ENCODE data around the gene MZB1.

The MZB1 gene, protein sequence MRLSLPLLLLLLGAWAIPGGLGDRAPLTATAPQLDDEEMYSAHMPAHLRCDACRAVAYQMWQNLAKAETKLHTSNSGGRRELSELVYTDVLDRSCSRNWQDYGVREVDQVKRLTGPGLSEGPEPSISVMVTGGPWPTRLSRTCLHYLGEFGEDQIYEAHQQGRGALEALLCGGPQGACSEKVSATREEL

DNA sequence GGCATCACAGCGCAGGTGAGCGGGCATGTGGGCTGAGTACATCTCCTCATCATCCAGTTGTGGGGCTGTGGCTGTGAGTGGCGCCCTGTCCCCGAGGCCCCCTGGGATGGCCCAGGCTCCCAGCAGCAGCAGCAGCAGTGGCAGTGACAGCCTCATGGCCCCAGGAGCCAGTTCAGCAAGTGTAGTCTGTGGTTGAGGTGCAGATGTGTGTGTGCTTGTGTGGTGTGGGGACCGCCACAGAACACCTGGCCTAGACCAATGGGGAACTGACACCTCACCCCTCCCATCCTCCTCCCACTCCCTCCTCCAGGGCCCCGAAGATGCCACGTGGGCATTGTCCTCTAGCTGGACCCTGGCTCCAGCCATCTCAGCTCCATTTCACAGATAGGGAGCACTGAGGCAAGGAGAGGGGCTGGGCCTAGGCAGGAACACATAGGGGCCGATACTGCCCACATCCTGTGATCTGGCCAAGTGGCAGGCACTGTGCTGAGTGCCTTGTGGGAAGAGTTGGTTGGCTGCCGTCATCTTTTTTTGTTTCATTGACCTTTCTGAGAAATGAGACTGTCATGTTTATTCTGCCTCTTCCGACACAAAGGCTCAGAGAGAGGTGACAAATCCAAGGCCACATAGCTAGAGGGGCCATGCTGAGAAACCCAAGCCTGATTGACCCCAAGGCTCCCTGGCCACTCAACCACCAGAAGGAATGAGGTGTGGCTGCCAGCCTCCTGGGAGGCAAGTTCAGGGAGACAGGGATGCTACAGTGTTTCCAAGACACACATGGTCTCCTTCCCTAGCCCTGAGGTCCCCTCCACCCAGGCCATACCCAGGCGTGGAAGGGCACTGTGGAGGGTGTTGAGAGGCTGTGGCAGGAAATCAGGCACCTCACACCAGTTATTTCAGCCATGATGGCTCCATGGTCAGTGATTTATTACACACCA lies at the start of gene MZB1:
Gene MZB1, minus strand, starts transcription at position 213 of the 938 bp plus-strand sequence. Its CDS starts 57 bp downstream, at position 156.
- peak; percentile 64 for DNase-seq (ENCODE audit: low read depth)

DNA sequence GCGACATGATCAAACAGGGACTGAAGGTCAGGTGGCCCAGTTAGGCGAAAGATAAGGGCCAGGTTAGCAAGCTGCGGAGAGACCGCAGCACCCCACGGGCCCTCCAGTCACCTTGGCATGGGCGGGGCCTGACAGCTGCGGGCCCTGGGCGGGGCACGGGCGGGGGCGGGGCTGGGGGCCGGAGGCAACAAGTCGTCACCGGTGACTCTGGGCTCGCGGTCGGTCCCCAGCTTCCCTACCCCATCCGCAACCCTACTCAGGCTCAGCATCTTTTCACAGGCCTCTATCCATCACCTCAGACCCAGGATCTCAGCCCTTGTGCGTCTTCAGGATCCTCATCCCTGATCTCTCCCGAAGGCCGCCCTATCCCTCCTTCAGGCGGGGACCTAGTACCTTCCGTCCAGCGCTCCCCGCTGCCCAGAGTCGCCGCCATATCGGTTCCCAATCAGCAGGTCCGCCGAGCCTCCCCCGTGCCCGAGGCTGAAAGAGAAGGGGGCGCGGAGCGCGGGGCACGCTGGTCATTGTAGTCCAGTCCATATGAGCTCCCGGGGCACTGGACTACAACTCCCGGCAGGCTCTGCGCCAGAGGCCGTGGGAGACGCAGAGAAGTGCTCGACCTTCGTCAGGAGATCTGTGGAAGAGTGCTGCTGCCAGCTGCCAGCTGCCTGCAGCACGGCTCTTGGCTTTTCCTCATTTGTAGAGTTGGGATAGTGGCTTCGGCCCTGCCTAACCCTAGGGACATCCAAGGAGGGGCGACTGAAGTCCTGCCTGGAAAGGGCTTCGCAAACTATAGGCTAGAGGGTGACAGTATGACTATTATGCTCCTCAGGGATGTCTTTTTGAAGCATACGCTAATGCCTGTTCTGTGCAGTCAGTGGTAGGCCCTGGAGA lies 49.5 kb upstream of the MZB1 start, which contains the start of gene DNAJC18:
Gene DNAJC18, minus strand, starts transcription at position 513 of the 891 bp plus-strand sequence. Its CDS starts 80 bp downstream, at position 433.
- peak; percentile 84 for DNase-seq (ENCODE audit: low read depth)

DNA sequence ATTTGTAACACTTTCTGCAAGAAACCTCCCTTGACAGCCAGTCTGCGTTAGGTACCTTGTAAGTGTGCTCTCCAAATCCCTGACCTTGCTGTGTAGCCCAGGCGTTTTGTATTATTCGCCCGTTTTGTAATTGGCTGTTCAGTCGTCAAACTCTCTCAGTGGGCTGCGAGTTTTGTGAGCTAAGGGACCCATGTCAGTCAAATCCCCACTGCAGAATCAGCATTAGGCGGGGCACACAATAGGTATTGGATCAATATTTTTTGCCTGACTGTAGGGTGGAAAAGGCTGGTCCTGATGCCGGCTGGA lies 48.9 kb upstream of the MZB1 start:
- DNase-seq (ENCODE audit: low read depth), result no peak

DNA sequence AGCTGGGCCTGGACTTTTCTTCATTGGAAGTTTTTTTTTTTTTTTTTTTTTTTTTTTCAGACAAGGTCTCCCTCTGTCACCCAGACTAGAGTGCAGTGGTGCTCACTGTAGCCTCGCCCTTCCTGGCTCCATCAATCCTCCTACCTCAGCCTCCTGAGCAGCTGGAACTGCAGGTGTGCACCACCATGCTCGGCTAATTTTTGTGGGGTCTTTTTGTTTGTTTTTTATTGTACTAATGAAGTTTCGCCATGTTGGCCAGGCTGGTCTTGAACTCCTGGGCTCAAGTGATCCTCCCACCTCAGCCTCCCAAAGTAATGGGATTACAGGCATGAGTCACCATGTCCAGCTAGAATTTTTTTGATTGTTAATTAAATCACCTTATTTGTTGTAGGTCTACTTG lies 46.0 kb upstream of the MZB1 start:
- no peak for DNase-seq (ENCODE audit: low read depth)

DNA sequence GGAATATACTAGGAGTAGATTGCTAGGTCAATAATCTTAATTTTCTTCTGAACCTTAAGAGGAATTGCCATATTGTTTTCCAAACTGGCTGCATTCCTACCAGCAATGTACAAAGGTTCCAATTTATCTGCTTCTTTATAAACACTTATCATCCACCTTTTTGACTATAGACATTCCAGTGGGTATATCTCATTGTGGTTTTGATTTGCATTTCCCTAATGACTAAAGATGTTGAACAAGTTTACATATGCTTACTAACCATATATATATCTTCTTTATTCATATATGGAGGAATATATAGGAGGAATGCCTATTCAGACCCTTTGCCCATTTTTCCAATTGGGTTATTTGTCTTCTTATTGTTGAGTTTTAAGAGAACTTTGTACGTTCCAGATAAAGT lies 42.0 kb upstream of the MZB1 start:
- no peak for DNase-seq (ENCODE audit: low read depth)

DNA sequence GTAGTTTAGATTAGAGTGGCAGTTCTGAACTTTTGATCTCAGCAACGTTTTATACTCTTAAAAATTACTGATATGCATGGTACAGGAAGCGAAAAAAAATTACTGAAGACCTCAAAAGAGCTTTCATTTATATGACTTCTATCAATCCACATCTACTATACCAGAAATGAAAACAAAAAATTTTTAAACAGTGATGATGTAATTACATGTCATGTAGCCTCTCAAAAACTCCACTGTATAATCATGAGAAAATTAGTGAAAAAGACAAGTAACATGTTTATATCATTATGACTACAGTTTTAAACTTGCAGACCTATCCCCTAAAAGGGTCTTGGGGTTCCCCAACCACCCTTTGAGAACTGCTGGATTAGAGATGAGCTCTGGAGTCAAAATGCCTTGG lies 40.3 kb upstream of the MZB1 start:
- no peak for DNase-seq (ENCODE audit: low read depth)

DNA sequence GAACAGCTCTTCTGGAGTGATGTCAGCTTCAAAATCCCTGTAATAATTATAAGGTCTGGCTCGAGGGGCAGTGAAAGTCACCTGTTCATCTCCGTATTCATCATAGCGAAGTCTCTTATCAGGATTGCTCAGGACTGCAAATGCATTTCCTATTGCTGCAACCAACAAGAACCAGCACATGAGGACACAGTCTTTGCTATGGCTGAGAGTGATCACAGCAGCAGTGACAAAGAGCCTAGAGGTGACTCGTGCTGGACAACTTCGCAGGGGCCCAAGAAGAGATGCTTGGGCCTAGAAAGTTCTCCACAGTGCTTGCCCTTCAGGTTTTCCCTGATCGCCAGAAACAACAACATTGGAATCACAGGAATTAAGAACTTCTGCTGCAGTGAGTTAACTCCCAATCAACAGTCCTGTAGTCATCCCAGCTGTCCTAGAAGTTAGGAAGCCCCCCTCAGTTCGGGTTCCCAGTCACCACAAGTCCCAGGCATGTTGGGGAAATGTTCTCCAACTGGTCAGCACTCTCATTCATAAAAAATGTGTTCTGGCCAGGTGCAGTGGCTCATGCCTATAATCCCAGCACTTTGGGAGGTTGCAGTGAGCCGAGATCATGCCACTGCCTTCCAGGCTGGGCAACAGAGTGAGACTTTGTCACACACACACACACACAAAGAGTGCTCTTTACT lies 36.6 kb upstream of the MZB1 start:
- DNase-seq (ENCODE audit: low read depth), result no peak

DNA sequence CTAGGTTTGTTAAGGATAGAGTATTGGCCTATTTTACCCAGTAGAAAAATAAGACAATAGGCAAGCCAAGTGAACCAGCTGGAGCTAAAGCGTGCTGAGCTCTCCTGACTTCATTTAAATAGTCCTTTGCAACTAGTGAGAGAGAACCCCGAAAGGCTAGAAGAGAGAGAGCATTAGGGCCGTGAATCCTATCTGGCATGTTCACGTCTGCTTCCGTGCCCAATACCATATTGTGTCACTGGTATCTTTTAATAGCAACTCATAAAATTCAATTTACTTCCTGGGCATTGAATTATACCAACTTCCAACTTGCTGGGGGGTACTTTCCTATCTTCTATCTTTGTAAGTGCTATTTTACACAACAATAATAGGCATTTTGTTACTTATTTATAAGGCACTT lies 35.8 kb upstream of the MZB1 start:
- DNase-seq (ENCODE audit: low read depth), result no peak

DNA sequence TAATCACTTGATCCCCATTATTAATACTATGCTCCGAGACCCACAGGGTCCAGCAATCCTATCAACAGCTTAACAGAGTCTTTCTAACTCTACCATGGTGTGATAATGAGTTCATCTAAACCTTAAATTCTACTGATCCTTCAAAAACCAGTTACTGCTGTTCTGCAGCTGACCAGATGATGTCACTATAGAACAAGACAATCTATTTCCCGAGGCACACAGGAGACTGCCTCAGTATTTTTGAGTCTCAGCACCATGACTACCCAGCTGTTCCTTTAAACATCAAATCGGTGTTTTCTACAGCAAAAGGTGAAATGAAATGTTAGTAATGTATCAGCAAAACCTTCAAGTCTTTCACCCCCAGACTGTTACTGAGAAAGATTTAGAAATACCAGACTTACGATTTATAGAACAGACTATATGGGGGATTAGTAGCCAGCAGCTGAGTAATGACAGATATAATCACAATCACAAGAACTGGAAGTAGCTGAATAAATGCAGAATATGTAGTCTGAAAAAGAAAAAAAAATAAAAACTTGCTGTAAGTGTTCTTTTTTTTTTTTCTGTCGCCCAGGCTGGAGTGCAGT lies 32.7 kb upstream of the MZB1 start:
- peak; percentile 24 for DNase-seq (ENCODE audit: low read depth)

DNA sequence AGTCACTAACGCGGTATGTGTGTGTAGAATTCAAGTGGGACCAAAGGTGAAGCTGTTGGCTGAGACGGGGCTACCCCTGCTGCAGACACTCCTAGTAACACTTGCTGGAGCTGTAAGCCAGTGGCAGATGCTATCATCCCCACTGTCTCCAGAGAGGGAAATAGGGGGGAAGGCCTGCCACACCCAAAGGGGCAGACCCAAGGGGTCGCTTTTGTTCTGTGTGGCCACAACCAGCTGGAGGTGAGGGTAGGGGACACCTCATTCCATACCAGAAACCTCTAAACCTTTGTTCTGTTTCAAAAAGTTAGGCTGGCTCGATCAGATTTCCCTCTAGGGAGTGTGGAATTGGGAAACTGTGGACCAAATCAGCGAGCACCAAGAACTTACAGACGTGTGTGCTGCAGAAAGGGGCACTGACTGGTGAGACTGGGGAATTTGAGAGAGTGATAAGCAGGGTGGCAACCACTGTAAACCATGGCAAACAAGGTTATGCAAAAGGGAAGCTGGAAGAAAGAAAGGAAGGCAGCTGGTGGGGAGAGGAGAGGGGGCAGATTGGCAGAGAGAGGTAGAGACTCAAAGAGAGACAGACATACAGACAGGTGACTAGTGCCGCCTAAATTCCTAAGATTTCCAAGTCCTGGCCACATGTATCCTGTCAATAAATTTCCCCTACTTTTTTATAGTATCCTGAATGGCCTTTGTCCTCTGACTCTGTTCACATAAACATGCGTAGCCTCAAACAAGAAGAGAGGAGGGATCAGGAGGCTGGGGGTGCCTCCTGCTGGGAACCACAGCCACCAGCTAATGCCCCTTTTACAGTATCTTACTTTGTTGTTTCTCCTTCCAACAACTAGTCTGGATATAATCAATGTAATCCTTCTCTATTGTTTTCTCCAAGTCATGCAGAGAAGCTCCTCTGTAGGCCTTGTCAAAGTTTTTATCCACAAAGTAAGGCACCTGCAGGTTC lies 29.8 kb upstream of the MZB1 start:
- DNase-seq (ENCODE audit: low read depth), result no peak

DNA sequence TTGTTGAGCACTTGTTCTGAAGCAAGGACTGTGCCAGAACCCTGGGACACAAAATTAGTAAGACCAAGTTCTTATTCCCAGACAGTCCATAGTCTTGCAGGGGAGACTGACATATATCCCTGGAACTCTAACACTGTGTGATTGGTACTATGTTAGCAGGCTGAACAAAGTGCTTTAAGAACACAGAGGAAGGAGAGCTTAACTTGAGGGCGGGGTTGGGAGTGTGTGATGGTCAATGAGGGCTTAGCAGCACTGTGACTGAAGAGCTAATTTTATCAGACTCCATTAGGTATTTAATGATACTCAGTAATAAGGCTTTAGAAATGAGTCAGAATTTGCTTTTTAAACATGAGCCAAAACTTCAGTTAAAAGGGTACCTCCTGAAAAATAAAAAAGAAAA lies 29.1 kb upstream of the MZB1 start:
- no peak for DNase-seq (ENCODE audit: low read depth)

DNA sequence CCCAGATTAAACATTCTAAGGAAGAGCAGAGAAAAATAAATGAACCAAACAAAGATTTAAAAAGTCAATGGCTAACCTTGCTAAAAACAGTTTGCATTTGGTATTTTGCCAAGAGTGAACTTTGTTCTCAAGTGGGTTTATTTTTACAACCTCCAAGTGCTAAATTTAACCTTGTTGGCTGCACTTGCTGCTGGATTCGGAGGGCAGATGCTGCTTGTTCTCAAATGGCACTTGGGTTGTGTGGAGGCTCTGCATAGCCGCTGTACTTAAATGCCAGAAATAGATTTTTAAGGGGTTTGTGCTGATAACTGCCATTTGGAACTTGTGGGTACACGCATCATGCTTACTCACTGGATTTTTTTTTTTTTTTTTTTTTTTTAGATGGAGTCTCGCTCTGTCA lies 27.5 kb upstream of the MZB1 start:
- DNase-seq (ENCODE audit: low read depth), result no peak

DNA sequence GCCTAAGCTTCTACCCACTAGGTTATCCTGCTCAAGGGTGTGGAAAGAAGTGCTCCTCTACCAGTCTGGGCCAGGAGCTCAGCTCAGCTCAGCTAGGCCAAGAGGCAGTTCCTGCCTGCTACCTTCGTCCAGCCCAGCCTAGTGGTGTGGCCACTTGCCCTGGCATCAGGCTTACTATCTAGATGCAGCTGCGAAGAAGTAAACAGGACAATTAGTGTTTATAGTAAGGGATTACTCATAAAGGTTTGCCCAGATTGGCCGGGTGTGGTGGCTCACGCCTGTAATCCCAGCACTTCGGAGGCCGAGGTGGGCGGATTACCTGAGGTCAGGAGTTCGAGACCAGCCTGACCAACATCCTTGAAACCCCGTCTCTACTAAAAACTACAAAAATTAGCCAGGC lies 26.9 kb upstream of the MZB1 start:
- no peak for DNase-seq (ENCODE audit: low read depth)

DNA sequence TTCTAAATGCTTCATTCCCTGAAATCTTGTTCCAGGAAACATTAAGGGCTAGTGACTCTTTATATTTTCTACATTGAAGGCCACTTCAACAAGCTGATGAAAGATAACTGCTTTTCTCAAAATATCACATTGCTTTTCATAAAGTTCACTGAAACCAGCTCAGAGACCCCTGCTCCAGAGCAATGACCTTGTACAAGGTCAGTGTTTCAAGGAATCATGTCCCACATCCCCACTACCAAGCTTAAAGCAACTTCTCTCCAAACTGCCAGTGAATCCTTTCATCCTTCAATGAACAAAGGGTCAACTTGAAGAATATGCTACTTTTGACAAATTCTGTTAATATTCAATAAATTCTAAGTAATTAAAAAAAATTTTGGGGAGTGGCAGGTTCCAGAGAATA lies 26.2 kb upstream of the MZB1 start:
- DNase-seq (ENCODE audit: low read depth), result no peak

DNA sequence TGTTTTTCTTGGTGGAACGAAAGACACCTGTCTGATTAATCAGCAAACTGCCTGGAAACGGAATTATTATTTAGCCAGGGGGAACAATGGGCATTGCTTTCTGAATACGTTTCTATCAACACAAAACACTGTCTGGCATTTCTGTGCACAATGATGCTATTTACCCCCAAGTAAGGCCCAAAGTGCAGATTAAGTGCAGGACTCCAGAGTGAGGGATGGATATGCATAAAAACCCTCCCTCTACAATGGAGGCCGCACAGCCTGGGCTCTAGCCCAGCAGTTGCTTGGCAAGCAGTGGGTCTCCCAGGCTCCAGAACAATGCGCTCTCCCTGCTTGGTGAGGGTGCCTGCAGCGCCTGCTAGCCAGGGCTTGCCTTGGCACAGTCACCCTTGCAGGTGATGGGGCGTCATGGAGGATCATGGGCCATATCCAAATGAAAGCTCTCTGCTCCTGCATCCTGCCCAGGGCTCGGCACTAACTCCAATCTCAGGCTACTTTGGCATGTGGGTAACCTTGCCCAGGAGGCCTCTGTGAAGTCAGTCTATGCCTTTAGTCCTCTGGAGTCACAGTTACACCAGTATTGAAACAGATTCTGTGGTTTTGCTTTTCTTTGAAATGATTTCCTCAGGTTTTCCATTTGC lies 25.6 kb upstream of the MZB1 start:
- DNase-seq (ENCODE audit: low read depth), result no peak

DNA sequence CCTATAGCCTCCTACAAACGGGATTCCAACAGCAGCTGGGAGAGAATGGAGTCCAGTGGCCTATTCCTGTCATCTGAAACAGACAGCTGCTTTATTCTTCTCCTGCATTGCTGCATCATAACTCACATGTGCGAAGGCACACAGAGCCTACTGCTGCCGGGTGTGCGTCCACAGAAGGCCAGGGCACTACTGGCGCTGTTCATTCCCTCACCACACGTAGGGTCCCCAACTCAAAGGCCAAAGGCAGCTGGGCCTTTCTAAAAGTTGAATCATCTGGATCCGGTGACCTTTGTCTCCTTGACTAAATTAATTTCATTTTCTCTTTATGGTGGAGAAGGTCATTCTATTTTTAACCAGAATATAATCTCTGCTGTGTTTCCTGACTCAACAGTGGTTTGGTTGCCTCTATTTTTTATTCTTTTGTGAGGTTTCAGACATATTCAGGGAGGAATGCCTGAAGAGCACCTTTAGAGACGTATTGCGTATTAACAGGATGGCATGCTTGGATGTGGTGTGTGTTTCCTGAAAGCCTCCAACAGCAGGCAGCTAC lies 24.9 kb upstream of the MZB1 start:
- no peak for DNase-seq (ENCODE audit: low read depth)

DNA sequence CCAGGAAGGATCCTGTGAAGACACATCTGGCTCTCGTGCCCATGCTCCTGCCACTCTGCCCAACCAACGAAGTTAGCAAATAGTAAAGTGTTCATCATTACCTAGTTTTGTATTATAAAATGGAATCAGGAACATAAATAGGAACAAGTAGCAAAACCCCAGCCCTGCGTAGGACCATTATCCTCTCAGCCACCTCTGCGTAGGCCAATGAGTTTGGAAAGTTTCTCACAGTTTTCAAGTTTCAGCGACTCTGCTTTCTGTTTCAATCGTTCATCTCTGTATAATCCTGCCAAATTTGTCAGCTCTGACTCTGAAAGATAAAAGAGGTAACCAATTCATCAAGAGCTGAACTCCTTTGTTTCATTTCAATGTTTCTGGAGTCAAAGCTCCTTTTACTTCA lies 24.2 kb upstream of the MZB1 start:
- no peak for DNase-seq (ENCODE audit: low read depth)

DNA sequence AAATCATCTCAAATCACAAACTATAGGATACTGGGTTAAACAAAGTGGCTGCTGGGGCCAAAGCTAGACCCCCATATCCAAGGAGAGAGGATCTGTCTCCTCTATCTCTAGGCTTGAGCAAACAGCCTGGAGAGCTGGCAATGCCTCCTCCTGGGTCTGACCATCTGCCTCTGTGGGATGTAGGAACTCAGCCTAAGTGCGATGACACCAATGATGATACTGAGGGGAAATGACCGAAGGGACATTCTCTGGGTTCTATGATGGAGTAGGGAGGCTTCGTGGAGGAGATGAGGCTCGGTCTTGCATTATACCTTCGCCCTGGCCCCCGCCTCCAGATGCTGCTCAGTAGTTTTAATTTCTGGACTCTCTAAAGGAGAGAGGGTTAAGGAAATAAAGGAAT lies 23.4 kb upstream of the MZB1 start:
- DNase-seq (ENCODE audit: low read depth), result no peak

DNA sequence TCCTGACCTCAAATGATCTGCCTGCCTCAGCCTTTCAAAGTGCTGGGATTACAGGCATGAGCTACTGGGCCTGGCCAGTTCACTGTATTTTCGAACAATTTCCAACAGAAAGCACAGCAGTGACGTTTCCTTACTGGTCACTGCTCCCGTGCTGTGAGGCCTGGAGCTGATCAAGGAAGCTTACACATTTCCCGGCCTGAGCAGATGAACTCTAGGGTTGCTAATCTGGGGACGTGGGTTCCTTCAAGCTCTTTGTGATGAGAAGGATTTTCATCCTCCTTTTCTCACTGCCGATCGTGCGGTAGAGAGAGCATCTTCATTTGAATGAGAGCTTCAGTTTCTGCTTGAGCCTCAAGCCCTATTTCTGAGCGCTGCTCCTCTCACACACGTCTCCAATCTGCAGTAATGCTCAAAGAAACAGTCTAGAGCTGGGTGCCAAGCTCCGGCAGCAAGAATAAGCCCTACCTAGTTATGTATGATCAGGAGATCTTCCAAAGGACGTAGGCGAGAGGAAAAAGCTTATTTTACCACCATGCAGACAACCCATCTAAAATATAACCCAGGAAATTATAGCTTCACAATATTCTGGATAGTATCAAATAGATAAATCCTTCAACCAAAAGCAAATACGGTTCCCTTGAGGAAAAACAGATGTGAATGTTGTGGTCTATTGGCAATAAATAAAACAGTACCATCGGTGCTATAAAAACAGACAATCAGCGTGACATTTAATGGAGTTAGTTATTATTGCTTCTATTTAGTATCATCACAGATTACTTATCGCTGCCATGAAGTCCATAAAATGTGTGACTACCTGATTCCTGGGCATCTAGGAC lies 21.5 kb upstream of the MZB1 start:
- no peak for DNase-seq (ENCODE audit: low read depth)
